GM12875 (cell line): Measurements from ENCODE around the gene FGD4.

Experiments used
- H3K4me3 ChIP-seq: one replicate; pipeline ENCODE4 v1.5.1; 2011; ENCODE audit warnings: low read depth, low read length, control low read depth
- TF ChIP-seq, protein P1 (sequence below): IDR thresholded peaks from 2 replicates; pipeline ENCODE4 v1.5.1; 2011; ENCODE audit warnings: low read depth, mild to moderate bottlenecking, control low read depth, inconsistent platforms, low read length, moderate library complexity, borderline replicate concordance; ENCODE audit not compliant: insufficient read depth

The FGD4 gene

DNA sequence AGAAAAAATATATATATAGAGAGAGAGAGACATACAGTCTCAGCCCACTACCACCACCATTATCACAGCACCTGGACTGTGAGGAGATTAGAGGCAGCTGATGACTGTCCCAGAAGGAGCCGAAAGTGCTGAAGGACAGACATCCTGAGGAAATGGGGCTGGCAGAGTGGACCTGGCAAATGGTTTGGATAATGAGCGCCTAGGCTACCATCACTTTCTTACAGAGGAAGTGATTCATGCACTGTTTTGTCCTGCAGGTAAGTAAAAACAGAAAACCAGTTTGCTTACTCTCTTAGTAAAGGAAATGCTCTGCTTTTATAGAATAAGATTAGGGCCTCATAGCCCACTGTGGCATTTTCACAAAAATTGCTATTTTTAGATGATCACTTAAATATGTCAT is 251.2 kb downstream of the FGD4 start:
- TF ChIP-seq, protein P1, sequence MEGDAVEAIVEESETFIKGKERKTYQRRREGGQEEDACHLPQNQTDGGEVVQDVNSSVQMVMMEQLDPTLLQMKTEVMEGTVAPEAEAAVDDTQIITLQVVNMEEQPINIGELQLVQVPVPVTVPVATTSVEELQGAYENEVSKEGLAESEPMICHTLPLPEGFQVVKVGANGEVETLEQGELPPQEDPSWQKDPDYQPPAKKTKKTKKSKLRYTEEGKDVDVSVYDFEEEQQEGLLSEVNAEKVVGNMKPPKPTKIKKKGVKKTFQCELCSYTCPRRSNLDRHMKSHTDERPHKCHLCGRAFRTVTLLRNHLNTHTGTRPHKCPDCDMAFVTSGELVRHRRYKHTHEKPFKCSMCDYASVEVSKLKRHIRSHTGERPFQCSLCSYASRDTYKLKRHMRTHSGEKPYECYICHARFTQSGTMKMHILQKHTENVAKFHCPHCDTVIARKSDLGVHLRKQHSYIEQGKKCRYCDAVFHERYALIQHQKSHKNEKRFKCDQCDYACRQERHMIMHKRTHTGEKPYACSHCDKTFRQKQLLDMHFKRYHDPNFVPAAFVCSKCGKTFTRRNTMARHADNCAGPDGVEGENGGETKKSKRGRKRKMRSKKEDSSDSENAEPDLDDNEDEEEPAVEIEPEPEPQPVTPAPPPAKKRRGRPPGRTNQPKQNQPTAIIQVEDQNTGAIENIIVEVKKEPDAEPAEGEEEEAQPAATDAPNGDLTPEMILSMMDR, result no peak
- no peak overlapping the region for H3K4me3 ChIP-seq

DNA sequence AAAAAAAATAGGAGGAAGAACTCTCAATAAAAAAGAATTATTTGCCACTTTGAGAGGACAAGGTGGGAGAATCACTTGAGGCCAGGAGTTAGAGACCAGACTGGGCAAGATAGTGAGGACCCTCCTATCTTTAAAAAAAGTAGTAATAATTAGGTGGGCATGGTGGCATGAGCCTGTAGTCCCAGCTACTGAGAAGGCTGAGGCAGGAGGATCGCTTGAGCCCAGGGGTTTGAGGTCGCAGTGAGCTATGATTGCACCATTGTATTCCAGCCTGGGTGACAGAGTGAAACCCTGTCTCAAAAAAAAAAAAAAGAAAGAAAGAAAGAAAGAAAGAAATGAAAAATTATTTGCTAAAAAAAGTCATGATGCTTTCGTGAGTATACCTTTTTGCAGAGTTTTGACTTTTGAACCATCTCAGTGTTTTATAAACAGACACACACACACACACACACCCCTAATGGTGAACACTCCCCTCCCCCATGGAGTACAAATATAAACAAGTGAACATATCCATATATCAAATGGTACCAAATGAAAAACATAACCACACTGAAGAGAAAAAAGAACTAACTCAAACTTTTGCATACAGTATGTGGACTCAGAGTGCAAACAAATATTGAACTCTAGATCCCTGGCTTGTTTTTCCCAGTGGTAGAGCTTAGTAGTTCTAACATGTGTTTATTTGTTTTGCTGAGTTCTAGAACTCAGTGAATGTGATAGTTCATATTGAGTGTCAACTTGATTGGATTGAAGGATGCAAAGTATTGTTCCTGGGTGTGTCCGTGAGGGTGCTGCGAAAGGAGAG is 252.0 kb downstream of the FGD4 start:
- H3K4me3 ChIP-seq, result no peak overlapping the region
- TF ChIP-seq, protein P1, result no peak

DNA sequence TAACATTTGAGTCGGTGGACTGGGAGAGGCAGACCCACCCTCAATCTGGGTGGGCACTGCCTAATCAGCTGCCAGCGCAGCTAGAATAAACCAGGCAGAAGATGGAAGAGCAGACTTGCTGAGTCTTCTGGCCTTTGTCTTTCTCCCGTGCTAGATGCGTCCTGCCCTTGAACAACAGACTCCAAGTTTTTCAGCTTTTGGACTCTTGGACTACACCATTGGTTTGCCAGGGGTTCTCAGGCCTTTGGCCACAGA is 252.5 kb downstream of the FGD4 start:
- no peak overlapping the region for H3K4me3 ChIP-seq
- TF ChIP-seq, protein P1, result no peak

DNA sequence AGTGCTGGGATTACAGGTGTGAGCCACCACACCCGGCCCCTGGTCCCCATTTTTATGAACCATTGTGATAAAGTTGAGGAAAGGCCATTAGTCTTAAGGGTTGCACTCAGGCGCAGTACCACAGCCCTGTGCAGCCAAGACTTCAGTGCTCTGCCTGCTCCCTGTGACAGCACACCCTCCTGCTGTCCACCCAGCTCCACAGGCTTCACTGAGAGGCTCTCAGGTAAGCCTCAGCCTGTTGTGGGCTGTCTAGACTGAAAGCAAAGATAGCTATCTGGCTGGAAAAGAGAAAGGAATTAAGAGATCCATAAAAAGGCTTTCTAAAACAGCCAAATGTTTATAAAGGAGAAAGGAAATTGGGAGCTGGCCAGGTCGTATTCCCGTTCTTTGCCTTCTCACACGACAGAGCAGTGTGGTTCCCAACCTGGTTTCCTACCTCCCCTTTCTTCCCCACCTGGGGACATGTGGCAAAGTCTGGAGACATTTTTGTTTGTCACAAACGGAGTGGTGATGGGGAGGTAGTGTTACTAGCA is 260.6 kb downstream of the FGD4 start:
- TF ChIP-seq, protein P1, result no peak

DNA sequence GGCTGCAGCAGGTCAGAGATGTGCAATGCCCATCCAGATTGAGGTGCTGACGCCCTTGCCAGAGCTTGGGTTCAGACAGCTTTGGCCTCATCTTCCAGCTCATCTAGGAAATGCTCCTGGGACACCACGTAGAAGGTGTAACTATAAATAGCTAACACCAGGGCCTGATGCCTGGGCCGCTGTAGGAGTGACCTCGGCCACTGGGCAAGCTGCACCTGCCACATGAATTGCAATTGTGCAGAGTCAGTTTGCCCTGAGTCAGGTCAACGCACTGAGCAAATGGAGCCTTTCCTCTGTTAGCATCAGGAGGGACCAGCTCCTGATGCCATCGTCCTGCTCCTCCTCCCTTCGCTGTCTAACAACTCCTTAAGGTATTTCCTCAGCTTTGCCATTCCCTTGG is 262.3 kb downstream of the FGD4 start:
- TF ChIP-seq, protein P1, result no peak

More for the DNA sequence above, 260.6 kb downstream of the FGD4 start:
- no peak overlapping the region for H3K4me3 ChIP-seq

DNA sequence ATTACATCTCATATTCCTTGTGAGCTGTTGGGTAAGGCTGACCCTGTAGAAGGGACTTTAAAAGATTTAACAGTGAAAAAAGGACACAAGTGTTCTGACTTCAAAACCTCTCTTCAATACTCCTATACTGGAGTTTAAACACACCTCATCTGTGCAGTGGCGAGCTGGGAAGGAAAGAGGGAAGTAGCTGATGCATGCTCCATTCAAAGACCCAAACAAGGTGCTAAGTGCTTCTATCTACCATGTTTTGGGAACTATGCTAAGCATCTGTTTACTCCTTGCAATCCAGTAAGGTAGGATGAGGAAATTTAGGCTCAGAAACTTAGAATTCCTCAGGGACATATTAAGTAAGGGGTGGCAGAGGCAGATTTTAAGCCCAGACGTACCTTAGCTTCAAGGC is 263.3 kb downstream of the FGD4 start:
- no peak overlapping the region for H3K4me3 ChIP-seq
- TF ChIP-seq, protein P1, result no peak

More for the DNA sequence above, 262.3 kb downstream of the FGD4 start:
- no peak overlapping the region for H3K4me3 ChIP-seq

DNA sequence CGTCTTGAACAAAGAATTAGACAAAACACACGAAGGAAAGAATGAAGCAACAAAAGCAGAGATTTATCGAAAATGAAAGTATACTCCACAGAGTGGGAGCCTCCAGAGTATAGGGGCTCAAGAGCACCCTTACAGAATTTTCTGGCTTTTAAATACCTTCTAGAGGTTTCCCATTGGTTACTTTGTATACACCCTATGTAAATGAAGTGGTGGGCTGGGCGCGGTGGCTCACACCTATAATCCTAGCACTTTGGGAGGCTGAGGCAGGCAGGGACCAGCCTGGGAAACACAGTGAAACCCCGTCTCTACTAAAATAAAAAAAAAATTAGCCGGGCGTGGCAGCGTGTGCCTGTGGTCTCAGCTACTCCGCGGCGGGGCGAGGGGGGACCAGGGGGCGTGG is 266.7 kb downstream of the FGD4 start:
- TF ChIP-seq, protein P1, result no peak
- no peak overlapping the region for H3K4me3 ChIP-seq
